ENCODE results near the gene MAPRE3. TPM values are rescaled to one million over a fixed set of nuclear protein-coding genes. Genes with fewer than 3 reads are reported as not detected.

Gene MAPRE3
- total and polyA plus RNA-seq, 9 of the 15 experiments (the other 6 are each of a cell fraction or from before 2014, with no cell fraction given) = 0.70 to 43.2 (median 12.6) TPM

- TF ChIP-seq NCOR1 (IDR thresholded peaks at IDR 0.05) (0 out of 2 replicates have a peak, but pooled peaks have one; percentile 12), ZBTB11 (CRISPR knock-in tag; IDR thresholded peaks at IDR 0.05) (no peak), CBFA2T3 (IDR thresholded peaks at IDR 0.05) (peak; percentile 55), IRF2 (CRISPR knock-in tag; IDR thresholded peaks at IDR 0.05) (no peak), SAFB2 (IDR thresholded peaks at IDR 0.05; ENCODE audit: borderline replicate concordance, low read depth, low read length, severe bottlenecking) (no peak), ZNF23 (CRISPR knock-in tag; IDR thresholded peaks at IDR 0.05) (no peak), ETS1 (conservative IDR thresholded peaks at IDR 0.05; ENCODE audit: control insufficient read depth, low read depth, low read length) (no peak), RBM22 (IDR thresholded peaks at IDR 0.05; ENCODE audit: low read depth, low read length, poor library complexity, severe bottlenecking) (peak; percentile 5), USF2 (CRISPR knock-in tag; IDR thresholded peaks at IDR 0.05) (no peak), NCOA4 (IDR thresholded peaks at IDR 0.05; ENCODE audit: partially characterized antibody) (no peak), TCF7L2 (IDR thresholded peaks at IDR 0.05; ENCODE audit: low read depth, low read length) (no peak), NR2F6 (CRISPR knock-in tag; IDR thresholded peaks at IDR 0.05) (no peak), POLR2B (IDR thresholded peaks at IDR 0.05; ENCODE audit: low read depth, partially characterized antibody) (peak; percentile 16), GTF2F1 (IDR thresholded peaks at IDR 0.05; ENCODE audit: low read depth, low read length) (no peak), RERE (CRISPR knock-in tag; IDR thresholded peaks at IDR 0.05; ENCODE audit: borderline replicate concordance) (no peak)
Measured at GRCh38 chr2:27042985-27043634, 72.7 kb downstream of the MAPRE3 start (continued).

Measured in K562 (cell line).